Neural cell (in vitro differentiated cells): Measurements from ENCODE around the gene ONECUT3.

ENCODE experiments used
- EZH2 ChIP-seq: fragments of 200-600, 300-800 bp; shearing (Covaris generic), sonication (generic); IDR thresholded peaks from 2 replicates; pipeline ENCODE4 v1.6.1; 2014; ENCODE audit warnings: antibody characterized with exemption, low read length, borderline replicate concordance, mild to moderate bottlenecking; ENCODE audit not compliant: insufficient read depth, poor library complexity, severe bottlenecking
- RAD21 ChIP-seq: fragments of 450-650 bp; conservative IDR thresholded peaks from 2 replicates; pipeline ENCODE4 v1.6.1; 2014; ENCODE audit warnings: antibody characterized with exemption, mild to moderate bottlenecking, moderate library complexity
- TF ChIP-seq, protein P1 (sequence below): IDR thresholded peaks from 2 replicates; pipeline ENCODE4 v1.6.1; 2012; ENCODE audit warnings: borderline replicate concordance

GRCh38 chr19:1808395-1808731 is 55.1 kb downstream of the ONECUT3 start:
- TF ChIP-seq EZH2 = no peak
- TF ChIP-seq, protein P1, sequence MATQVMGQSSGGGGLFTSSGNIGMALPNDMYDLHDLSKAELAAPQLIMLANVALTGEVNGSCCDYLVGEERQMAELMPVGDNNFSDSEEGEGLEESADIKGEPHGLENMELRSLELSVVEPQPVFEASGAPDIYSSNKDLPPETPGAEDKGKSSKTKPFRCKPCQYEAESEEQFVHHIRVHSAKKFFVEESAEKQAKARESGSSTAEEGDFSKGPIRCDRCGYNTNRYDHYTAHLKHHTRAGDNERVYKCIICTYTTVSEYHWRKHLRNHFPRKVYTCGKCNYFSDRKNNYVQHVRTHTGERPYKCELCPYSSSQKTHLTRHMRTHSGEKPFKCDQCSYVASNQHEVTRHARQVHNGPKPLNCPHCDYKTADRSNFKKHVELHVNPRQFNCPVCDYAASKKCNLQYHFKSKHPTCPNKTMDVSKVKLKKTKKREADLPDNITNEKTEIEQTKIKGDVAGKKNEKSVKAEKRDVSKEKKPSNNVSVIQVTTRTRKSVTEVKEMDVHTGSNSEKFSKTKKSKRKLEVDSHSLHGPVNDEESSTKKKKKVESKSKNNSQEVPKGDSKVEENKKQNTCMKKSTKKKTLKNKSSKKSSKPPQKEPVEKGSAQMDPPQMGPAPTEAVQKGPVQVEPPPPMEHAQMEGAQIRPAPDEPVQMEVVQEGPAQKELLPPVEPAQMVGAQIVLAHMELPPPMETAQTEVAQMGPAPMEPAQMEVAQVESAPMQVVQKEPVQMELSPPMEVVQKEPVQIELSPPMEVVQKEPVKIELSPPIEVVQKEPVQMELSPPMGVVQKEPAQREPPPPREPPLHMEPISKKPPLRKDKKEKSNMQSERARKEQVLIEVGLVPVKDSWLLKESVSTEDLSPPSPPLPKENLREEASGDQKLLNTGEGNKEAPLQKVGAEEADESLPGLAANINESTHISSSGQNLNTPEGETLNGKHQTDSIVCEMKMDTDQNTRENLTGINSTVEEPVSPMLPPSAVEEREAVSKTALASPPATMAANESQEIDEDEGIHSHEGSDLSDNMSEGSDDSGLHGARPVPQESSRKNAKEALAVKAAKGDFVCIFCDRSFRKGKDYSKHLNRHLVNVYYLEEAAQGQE = no peak
- no peak for TF ChIP-seq RAD21
